ENCODE data around the gene ZSCAN30.

GRCh38 chr18:35203067-35203466 is 87.0 kb downstream of the ZSCAN30 start:
- TF ChIP-seq, protein P1, sequence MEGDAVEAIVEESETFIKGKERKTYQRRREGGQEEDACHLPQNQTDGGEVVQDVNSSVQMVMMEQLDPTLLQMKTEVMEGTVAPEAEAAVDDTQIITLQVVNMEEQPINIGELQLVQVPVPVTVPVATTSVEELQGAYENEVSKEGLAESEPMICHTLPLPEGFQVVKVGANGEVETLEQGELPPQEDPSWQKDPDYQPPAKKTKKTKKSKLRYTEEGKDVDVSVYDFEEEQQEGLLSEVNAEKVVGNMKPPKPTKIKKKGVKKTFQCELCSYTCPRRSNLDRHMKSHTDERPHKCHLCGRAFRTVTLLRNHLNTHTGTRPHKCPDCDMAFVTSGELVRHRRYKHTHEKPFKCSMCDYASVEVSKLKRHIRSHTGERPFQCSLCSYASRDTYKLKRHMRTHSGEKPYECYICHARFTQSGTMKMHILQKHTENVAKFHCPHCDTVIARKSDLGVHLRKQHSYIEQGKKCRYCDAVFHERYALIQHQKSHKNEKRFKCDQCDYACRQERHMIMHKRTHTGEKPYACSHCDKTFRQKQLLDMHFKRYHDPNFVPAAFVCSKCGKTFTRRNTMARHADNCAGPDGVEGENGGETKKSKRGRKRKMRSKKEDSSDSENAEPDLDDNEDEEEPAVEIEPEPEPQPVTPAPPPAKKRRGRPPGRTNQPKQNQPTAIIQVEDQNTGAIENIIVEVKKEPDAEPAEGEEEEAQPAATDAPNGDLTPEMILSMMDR (IDR thresholded peaks at IDR 0.05; ENCODE audit: low read length), result no peak
- TF ChIP-seq EZH2 (IDR thresholded peaks at IDR 0.05; ENCODE audit: borderline replicate concordance, low read length), result no peak

Data from OCI-LY1 (cell line).